ENCODE measurements around the gene ALG1. TPM values are rescaled to one million over a fixed set of nuclear protein-coding genes. Genes with fewer than 3 reads are reported as not detected.

Gene ALG1
- total and polyA plus RNA-seq, 2 of the 13 experiments (the other 11 are each of a cell fraction or from before 2014, with no cell fraction given): 43.3 to 75.6 TPM

GRCh38 chr16:5036228-5037156 lies 35.2 kb upstream of the ALG1 start (continued):
- TF ChIP-seq RBFOX2 (IDR thresholded peaks at IDR 0.05; ENCODE audit: low read depth, low read length) (no peak; the same call in 1 of the 2 replicates), NCOA2 (CRISPR knock-in tag; IDR thresholded peaks at IDR 0.05) (peak; percentile 18; the same call in 1 of the 2 replicates), ZFP36L1 (CRISPR knock-in tag; IDR thresholded peaks at IDR 0.05) (no peak), NCOR1 (IDR thresholded peaks at IDR 0.05; ENCODE audit: borderline replicate concordance, low read length) (peak; percentile 55; the same call in 1 of the 2 replicates), ZNF781 (CRISPR knock-in tag; IDR thresholded peaks at IDR 0.05; ENCODE audit: borderline replicate concordance, not compliant biosample characterization) (peak; percentile 74), DRAP1 (CRISPR knock-in tag; IDR thresholded peaks at IDR 0.05) (peak; percentile 36; the same call in 1 of the 2 replicates), POLR2A (IDR thresholded peaks at IDR 0.05; ENCODE audit: insufficient read depth in 1 of 2, low read depth in 2 of 2, low read length in 2 of 2) (peak; percentile 21 to 58; a peak in 2 of 4 replicates), NFYB (CRISPR knock-in tag; IDR thresholded peaks at IDR 0.05) (no peak), NR3C1 (CRISPR knock-in tag; IDR thresholded peaks at IDR 0.05) (no peak), ZNF557 (CRISPR knock-in tag; IDR thresholded peaks at IDR 0.05) (no peak), ZNF598 (CRISPR knock-in tag; IDR thresholded peaks at IDR 0.05; ENCODE audit: borderline replicate concordance) (0 out of 2 replicates have a peak, but pooled peaks have one; percentile 31), HNF1B (CRISPR knock-in tag; IDR thresholded peaks at IDR 0.05) (peak; percentile 86; the same call in 1 of the 2 replicates), NFKB2 (CRISPR knock-in tag; IDR thresholded peaks at IDR 0.05; ENCODE audit: borderline replicate concordance) (peak; percentile 38; the same call in 1 of the 2 replicates), IRX3 (CRISPR knock-in tag; IDR thresholded peaks at IDR 0.05; ENCODE audit: borderline replicate concordance, low read depth) (peak; percentile 76; the same call in 1 of the 2 replicates), ZC3H13 (CRISPR knock-in tag; IDR thresholded peaks at IDR 0.05) (no peak), ZNF574 (CRISPR knock-in tag; IDR thresholded peaks at IDR 0.05) (no peak), FIP1L1 (IDR thresholded peaks at IDR 0.05; ENCODE audit: borderline replicate concordance, insufficient read depth, low read depth, low read length) (no peak), SOX5 (CRISPR knock-in tag; IDR thresholded peaks at IDR 0.05; ENCODE audit: borderline replicate concordance) (peak; percentile 18; the same call in 1 of the 2 replicates), ZNF879 (CRISPR knock-in tag; IDR thresholded peaks at IDR 0.05) (no peak), SNRNP70 (IDR thresholded peaks at IDR 0.05; ENCODE audit: low read depth, low read length) (no peak), MED1 (CRISPR knock-in tag; IDR thresholded peaks at IDR 0.05) (peak; percentile 20; the same call in 1 of the 2 replicates), TFAP4 (IDR thresholded peaks at IDR 0.05; ENCODE audit: borderline replicate concordance, low read depth) (peak; percentile 56; the same call in 1 of the 2 replicates), ZNF530 (CRISPR knock-in tag; IDR thresholded peaks at IDR 0.05; ENCODE audit: low read depth) (no peak), ZNF75D (CRISPR knock-in tag; IDR thresholded peaks at IDR 0.05; ENCODE audit: borderline replicate concordance) (no peak)
